Activated CD4-positive, alpha-beta memory T cell treated with anti-CD3 and anti-CD28 coated beads for 36 hours (primary cell): ENCODE results near the gene TIMM21. TPM values are rescaled to one million over a fixed set of nuclear protein-coding genes. Genes with fewer than 3 reads are reported as not detected.
A peak's percentile ranks its signal among the peaks of the same experiment; 100 is the strongest.

Experiments
- CTCF ChIA-PET: fragments of 350-600 bp; sonication (Branson Sonifier 250); formaldehyde crosslinking; loops from one replicate; lab custom pipeline; 2021; ENCODE audit warnings: antibody characterized with exemption, inconsistent platforms; lab: Charles Lee
- POLR2A ChIA-PET: fragments of 350-600 bp; sonication (Branson Sonifier 250); formaldehyde crosslinking; loops from one replicate; lab custom pipeline; 2021; ENCODE audit warnings: antibody characterized with exemption; lab: Charles Lee
- DNase-seq: peaks from one replicate; pipeline ENCODE4 v3.0.0-alpha.2; 2020
- H3K27ac Mint-ChIP-seq: one replicate; pipeline ENCODE4 v1.8.0; 2021; ENCODE audit warnings: mixed read lengths
- H3K27me3 Mint-ChIP-seq: one replicate; pipeline ENCODE4 v1.8.0; 2021; ENCODE audit warnings: mixed read lengths
- H3K36me3 Mint-ChIP-seq: one replicate; pipeline ENCODE4 v1.8.0; 2021; ENCODE audit warnings: mixed read lengths
- H3K4me1 Mint-ChIP-seq: one replicate; pipeline ENCODE4 v1.8.0; 2021; ENCODE audit warnings: low read depth, mixed read lengths
- H3K4me3 Mint-ChIP-seq: one replicate; pipeline ENCODE4 v1.8.0; 2021; ENCODE audit warnings: mild to moderate bottlenecking, mixed read lengths
- H3K9me3 Mint-ChIP-seq: one replicate; pipeline ENCODE4 v1.8.0; 2021; ENCODE audit warnings: mixed read lengths
- intact Hi-C: fragments of 100-400 bp; cut with micrococcal nuclease; formaldehyde crosslinking; loops from one replicate; pipeline ENCODE4 v1.15.1; 2023
- total RNA-seq, 2 experiments: library from RNA; stranded (reverse); gene quantifications; one replicate each; pipeline ENCODE4 v1.2.3, GENCODE V29; 2021

TIMM21 gene
- total RNA-seq, 2 experiments from 2014 or later: 37.1 to 38.3 TPM

DNA sequence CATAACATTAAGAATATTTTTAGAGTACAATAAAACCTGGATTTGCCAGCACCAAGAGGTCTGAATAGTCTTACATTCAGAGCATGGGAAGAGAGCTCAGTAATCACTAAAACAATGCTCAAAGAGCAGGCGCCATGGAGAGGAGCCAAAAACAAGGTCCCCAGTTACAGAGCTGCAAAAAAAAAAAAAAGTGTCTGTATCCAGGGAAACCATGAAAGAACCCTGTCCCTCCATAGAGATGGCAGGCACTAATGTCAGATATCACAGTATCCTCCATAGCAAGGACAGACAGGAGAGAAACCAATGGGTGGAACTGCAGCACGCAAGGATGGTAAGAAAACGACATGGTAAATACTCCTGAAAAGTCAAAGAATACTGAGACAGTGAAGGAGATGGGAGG lies 20.2 kb upstream of the TIMM21 start:
- intact Hi-C loops: no loop called here
- DNase-seq: no peak
- Mint-ChIP-seq H3K4me3 (no peak overlapping the region), H3K9me3 (no peaks in the 10 kb centered on the region), H3K27ac (no peak overlapping the region), H3K36me3 (no peaks in the 10 kb centered on the region), H3K27me3 (no peaks in the 10 kb centered on the region), H3K4me1 (no peaks in the 10 kb centered on the region)
- ChIA-PET CTCF (interaction anchor here (0.6 to 1.1 kb wide), 2 partner anchors 9 to 64 kb away, joined by 3 to 4 read pairs; no protein-coding TSS in a partner anchor), POLR2A (no interaction called here)

GRCh38 chr18:74131124-74131523 lies 17.2 kb upstream of the TIMM21 start:
- Mint-ChIP-seq H3K4me3 (no peak overlapping the region), H3K9me3 (no peaks in the 10 kb centered on the region)
- POLR2A ChIA-PET: no interaction called here

GRCh38 chr18:74132201-74132600 lies 16.1 kb upstream of the TIMM21 start:
- Mint-ChIP-seq H3K4me1 (no peaks in the 10 kb centered on the region), H3K9me3 (no peaks in the 10 kb centered on the region), H3K27me3 (peaks cover 3% of the 10 kb centered on the region), H3K27ac (no peak overlapping the region), H3K36me3 (peaks cover 1% of the 10 kb centered on the region), H3K4me3 (no peak overlapping the region)
- intact Hi-C loops: no loop called here
- POLR2A ChIA-PET: no interaction called here
- CTCF ChIA-PET: no interaction called here
- DNase-seq: no peak

More at GRCh38 chr18:74131124-74131523, 17.2 kb upstream of the TIMM21 start:
- H3K36me3 Mint-ChIP-seq: peaks cover 1% of the 10 kb centered on the region
- CTCF ChIA-PET: interaction anchor here (1.6 kb wide), 1 partner anchor 48 kb away, joined by 3 read pairs; no protein-coding TSS in a partner anchor
- intact Hi-C loops: no loop called here
- H3K4me1 Mint-ChIP-seq: no peaks in the 10 kb centered on the region
- DNase-seq: no peak
- H3K27me3 Mint-ChIP-seq: no peaks in the 10 kb centered on the region
- no peak overlapping the region for H3K27ac Mint-ChIP-seq

GRCh38 chr18:74137920-74138538 lies 10.3 kb upstream of the TIMM21 start:
- H3K36me3 Mint-ChIP-seq: peaks cover 1% of the 10 kb centered on the region
- peaks cover 12% of the 10 kb centered on the region for H3K27me3 Mint-ChIP-seq
- POLR2A ChIA-PET: no interaction called here
- intact Hi-C loops: no loop called here
- no peak overlapping the region for H3K4me3 Mint-ChIP-seq
- CTCF ChIA-PET: no interaction called here
- DNase-seq: no peak
- H3K9me3 Mint-ChIP-seq: no peaks in the 10 kb centered on the region
- H3K4me1 Mint-ChIP-seq: peaks cover 32% of the 10 kb centered on the region
- H3K27ac Mint-ChIP-seq: no peak overlapping the region

GRCh38 chr18:74139411-74139810 lies 8.9 kb upstream of the TIMM21 start:
- POLR2A ChIA-PET: interaction anchor here (0.7 to 1.1 kb wide), 2 partner anchors 18 to 56 kb away, joined by 3 to 5 read pairs; no protein-coding TSS in a partner anchor
- intact Hi-C loops: no loop called here
- H3K9me3 Mint-ChIP-seq: no peaks in the 10 kb centered on the region
- peaks cover 12% of the 10 kb centered on the region for H3K27me3 Mint-ChIP-seq
- no peak overlapping the region for H3K4me3 Mint-ChIP-seq
- CTCF ChIA-PET: interaction anchor here (1.3 to 1.5 kb wide), 2 partner anchors 57 to 354 kb away, joined by 3 to 9 read pairs; no protein-coding TSS in a partner anchor
- peak overlapping the region; percentile 73 for H3K27ac Mint-ChIP-seq
- peaks cover 32% of the 10 kb centered on the region for H3K4me1 Mint-ChIP-seq
- no peak for DNase-seq
- H3K36me3 Mint-ChIP-seq: no peaks in the 10 kb centered on the region

- peak overlapping the region; percentile 4 for H3K4me3 Mint-ChIP-seq
- peak overlapping the region; percentile 73 for H3K27ac Mint-ChIP-seq
- H3K27me3 Mint-ChIP-seq: peaks cover 12% of the 10 kb centered on the region
- ChIA-PET CTCF (interaction anchor here (0.5 to 1.5 kb wide), 3 partner anchors 57 to 507 kb away, joined by 3 to 9 read pairs (median 5); no protein-coding TSS in a partner anchor), POLR2A (interaction anchor here (0.7 to 1.1 kb wide), 2 partner anchors 18 to 56 kb away, joined by 3 to 5 read pairs; no protein-coding TSS in a partner anchor)
- H3K4me1 Mint-ChIP-seq: peaks cover 32% of the 10 kb centered on the region
- intact Hi-C loops: loop anchor here (1.0 to 10.0 kb wide), 3 partner anchors 8 to 855 kb away; partner anchors contain the start of gene TIMM21
- peak; percentile 58 for DNase-seq
- H3K9me3 Mint-ChIP-seq: no peaks in the 10 kb centered on the region
- H3K36me3 Mint-ChIP-seq: no peaks in the 10 kb centered on the region
These were observed 8.4 kb upstream of the TIMM21 start for GRCh38 chr18:74139888-74140287.

DNA sequence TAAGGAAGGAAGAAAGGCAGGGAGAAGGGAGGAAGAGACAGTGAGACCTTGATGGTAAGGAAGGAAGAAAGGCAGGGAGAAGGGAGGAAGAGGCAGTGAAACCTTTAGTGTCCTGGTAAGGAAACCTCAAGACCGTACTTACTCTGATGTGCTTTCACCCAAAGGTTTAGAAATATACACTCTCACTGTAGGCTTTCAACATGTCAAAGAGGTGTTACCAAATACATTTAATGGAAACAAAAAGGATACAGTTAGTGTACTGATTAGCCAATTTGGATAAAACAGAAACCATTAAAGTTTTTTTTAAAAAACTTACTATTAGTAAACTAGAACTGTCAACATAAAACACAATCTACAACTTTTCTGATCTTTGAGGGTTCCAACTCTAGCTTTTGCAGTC lies 7.7 kb upstream of the TIMM21 start:
- DNase-seq: no peak
- intact Hi-C loops: loop anchor here (1.0 to 10.0 kb wide), 3 partner anchors 8 to 854 kb away; partner anchors contain the start of gene TIMM21
- CTCF ChIA-PET: interaction anchor here (0.5 to 1.5 kb wide), 4 partner anchors 58 to 506 kb away, joined by 3 to 9 read pairs (median 5); no protein-coding TSS in a partner anchor
- Mint-ChIP-seq H3K4me3 (no peak overlapping the region), H3K9me3 (no peaks in the 10 kb centered on the region), H3K4me1 (peaks cover 32% of the 10 kb centered on the region), H3K27ac (no peak overlapping the region), H3K27me3 (peaks cover 12% of the 10 kb centered on the region), H3K36me3 (no peaks in the 10 kb centered on the region)
- POLR2A ChIA-PET: no interaction called here

- intact Hi-C loops: loop anchor here (10.0 kb wide), 1 partner anchor 853 kb away; no protein-coding TSS in a partner anchor
- ChIA-PET CTCF (interaction anchor here (0.9 to 1.1 kb wide), 2 partner anchors 59 to 80 kb away, joined by 3 to 5 read pairs; no protein-coding TSS in a partner anchor), POLR2A (no interaction called here)
- Mint-ChIP-seq H3K9me3 (no peaks in the 10 kb centered on the region), H3K4me1 (peaks cover 32% of the 10 kb centered on the region), H3K36me3 (no peaks in the 10 kb centered on the region), H3K27me3 (peaks cover 9% of the 10 kb centered on the region), H3K4me3 (no peak overlapping the region), H3K27ac (no peak overlapping the region)
- DNase-seq: no peak
These were observed 6.7 kb upstream of the TIMM21 start for GRCh38 chr18:74141667-74142066.

- DNase-seq: no peak
- ChIA-PET CTCF (interaction anchor here (0.9 kb wide), 1 partner anchor 80 kb away, joined by 3 read pairs; no protein-coding TSS in a partner anchor), POLR2A (no interaction called here)
- Mint-ChIP-seq H3K27me3 (peaks cover 9% of the 10 kb centered on the region), H3K27ac (no peak overlapping the region), H3K36me3 (no peaks in the 10 kb centered on the region), H3K4me3 (no peak overlapping the region), H3K9me3 (no peaks in the 10 kb centered on the region), H3K4me1 (peaks cover 37% of the 10 kb centered on the region)
- intact Hi-C loops: loop anchor here (10.0 kb wide), 1 partner anchor 853 kb away; no protein-coding TSS in a partner anchor
These were observed 6.1 kb upstream of the TIMM21 start for GRCh38 chr18:74142252-74142651.

GRCh38 chr18:74146756-74147155 lies 1.6 kb upstream of the TIMM21 start:
- intact Hi-C loops: loop anchor here (10.0 kb wide), 1 partner anchor 848 kb away; no protein-coding TSS in a partner anchor
- no peak for DNase-seq
- H3K27ac Mint-ChIP-seq: peak overlapping the region; percentile 31
- peaks cover 2% of the 10 kb centered on the region for H3K27me3 Mint-ChIP-seq
- peaks cover 14% of the 10 kb centered on the region for H3K36me3 Mint-ChIP-seq
- H3K9me3 Mint-ChIP-seq: peaks cover 2% of the 10 kb centered on the region
- peak overlapping the region; percentile 95 for H3K4me3 Mint-ChIP-seq
- peaks cover 32% of the 10 kb centered on the region for H3K4me1 Mint-ChIP-seq
- POLR2A ChIA-PET: no interaction called here
- CTCF ChIA-PET: interaction anchor here (1.0 kb wide), 1 partner anchor 163 kb away, joined by 3 read pairs; no protein-coding TSS in a partner anchor

DNA sequence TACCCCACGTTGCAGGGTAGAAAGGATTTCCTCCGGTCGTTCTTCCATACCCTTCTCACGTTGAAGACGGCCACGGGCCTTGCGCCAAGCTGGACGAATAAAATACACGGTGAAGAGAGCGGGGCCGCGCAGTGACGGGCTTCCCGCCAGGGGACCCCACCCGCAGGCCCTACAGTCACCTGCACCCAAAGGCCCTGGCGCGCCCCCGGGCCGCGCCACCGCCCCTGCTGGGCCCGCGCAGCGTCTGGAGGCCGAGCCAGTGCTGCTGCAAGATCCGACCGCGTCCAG lies 888 bp upstream of the TIMM21 start:
- H3K4me1 Mint-ChIP-seq: peaks cover 36% of the 10 kb centered on the region
- CTCF ChIA-PET: no interaction called here

DNA sequence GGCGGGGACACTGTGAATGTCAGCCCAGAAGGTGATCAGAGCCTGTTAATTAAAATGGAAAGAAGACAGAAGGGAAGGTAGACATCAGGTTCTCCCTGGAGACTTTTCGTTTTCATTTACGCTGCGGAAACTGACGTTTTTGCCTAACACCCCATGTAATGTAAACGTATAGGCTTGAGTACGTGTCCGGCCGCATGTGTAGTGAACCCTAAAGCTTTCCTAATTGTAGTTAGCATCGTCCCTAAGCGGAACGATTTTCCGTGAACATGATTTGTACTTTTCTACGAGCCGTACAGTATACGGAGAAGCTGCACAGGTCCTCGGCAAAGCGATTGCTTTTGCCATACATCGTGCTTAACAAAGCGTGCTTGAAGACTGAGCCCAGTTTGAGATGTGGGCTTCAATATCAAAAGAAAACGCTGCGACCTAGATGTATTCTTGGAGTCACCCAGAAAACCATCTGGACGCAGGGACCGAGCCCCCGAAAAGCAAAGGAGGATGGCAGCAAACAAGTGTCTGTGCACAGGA lies 284 bp downstream of the TIMM21 start:
- CTCF ChIA-PET: no interaction called here
- POLR2A ChIA-PET: no interaction called here
- Mint-ChIP-seq H3K4me3 (peak overlapping the region; percentile 95), H3K9me3 (peaks cover 2% of the 10 kb centered on the region), H3K27me3 (peaks cover 2% of the 10 kb centered on the region), H3K4me1 (peaks cover 44% of the 10 kb centered on the region), H3K36me3 (peaks cover 17% of the 10 kb centered on the region), H3K27ac (peak overlapping the region; percentile 99)
- intact Hi-C loops: loop anchor here (1.0 to 10.0 kb wide), 8 partner anchors 8 to 1062 kb away; partner anchors contain the start of genes TSHZ1 and ZNF407
- DNase-seq: no peak

More for the DNA sequence above, 888 bp upstream of the TIMM21 start:
- no peak for DNase-seq
- Mint-ChIP-seq H3K27ac (peak overlapping the region; percentile 99), H3K27me3 (peaks cover 2% of the 10 kb centered on the region), H3K9me3 (peaks cover 2% of the 10 kb centered on the region), H3K36me3 (peaks cover 17% of the 10 kb centered on the region), H3K4me3 (peak overlapping the region; percentile 95)
- intact Hi-C loops: loop anchor here (10.0 kb wide), 1 partner anchor 847 kb away; no protein-coding TSS in a partner anchor
- POLR2A ChIA-PET: no interaction called here
